ENCODE data around the gene CCDC40.

DNA sequence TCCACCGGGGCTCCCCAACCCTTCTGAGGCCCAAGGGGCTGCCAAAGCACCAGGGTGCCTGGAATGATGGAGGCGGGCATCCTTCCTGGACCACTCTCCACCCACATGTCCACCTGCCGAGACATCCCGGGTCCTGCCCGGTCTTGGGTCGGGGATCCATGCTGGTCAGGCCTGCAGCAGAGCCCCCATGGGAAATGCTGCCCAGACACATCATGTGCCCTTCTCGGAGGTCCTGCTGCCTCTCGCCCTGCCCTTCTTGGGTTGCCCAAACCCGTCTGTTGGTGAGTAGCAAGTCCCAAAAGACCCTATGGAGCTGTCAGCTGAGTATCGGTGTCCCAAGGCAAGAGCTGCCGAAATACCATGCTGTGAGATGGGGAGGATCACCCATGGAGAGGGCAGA lies 50.2 kb downstream of the CCDC40 start:
- TF ChIP-seq GTF2F1 (IDR thresholded peaks at IDR 0.05; ENCODE audit: low read depth, low read length) (no peak), HMG20B (CRISPR knock-in tag; IDR thresholded peaks at IDR 0.05) (no peak), SPI1 (IDR thresholded peaks at IDR 0.05; ENCODE audit: borderline replicate concordance, low read depth, low read length) (no peak), JUND (IDR thresholded peaks at IDR 0.05; ENCODE audit: borderline replicate concordance, low read depth, low read length) (no peak), JUND (tag; IDR thresholded peaks at IDR 0.05; ENCODE audit: borderline replicate concordance, low read depth, low read length) (no peak), HNRNPH1 (optimal IDR thresholded peaks at IDR 0.05; ENCODE audit: low read depth, low read length) (no peak)
- TF ChIP-seq, protein P1, sequence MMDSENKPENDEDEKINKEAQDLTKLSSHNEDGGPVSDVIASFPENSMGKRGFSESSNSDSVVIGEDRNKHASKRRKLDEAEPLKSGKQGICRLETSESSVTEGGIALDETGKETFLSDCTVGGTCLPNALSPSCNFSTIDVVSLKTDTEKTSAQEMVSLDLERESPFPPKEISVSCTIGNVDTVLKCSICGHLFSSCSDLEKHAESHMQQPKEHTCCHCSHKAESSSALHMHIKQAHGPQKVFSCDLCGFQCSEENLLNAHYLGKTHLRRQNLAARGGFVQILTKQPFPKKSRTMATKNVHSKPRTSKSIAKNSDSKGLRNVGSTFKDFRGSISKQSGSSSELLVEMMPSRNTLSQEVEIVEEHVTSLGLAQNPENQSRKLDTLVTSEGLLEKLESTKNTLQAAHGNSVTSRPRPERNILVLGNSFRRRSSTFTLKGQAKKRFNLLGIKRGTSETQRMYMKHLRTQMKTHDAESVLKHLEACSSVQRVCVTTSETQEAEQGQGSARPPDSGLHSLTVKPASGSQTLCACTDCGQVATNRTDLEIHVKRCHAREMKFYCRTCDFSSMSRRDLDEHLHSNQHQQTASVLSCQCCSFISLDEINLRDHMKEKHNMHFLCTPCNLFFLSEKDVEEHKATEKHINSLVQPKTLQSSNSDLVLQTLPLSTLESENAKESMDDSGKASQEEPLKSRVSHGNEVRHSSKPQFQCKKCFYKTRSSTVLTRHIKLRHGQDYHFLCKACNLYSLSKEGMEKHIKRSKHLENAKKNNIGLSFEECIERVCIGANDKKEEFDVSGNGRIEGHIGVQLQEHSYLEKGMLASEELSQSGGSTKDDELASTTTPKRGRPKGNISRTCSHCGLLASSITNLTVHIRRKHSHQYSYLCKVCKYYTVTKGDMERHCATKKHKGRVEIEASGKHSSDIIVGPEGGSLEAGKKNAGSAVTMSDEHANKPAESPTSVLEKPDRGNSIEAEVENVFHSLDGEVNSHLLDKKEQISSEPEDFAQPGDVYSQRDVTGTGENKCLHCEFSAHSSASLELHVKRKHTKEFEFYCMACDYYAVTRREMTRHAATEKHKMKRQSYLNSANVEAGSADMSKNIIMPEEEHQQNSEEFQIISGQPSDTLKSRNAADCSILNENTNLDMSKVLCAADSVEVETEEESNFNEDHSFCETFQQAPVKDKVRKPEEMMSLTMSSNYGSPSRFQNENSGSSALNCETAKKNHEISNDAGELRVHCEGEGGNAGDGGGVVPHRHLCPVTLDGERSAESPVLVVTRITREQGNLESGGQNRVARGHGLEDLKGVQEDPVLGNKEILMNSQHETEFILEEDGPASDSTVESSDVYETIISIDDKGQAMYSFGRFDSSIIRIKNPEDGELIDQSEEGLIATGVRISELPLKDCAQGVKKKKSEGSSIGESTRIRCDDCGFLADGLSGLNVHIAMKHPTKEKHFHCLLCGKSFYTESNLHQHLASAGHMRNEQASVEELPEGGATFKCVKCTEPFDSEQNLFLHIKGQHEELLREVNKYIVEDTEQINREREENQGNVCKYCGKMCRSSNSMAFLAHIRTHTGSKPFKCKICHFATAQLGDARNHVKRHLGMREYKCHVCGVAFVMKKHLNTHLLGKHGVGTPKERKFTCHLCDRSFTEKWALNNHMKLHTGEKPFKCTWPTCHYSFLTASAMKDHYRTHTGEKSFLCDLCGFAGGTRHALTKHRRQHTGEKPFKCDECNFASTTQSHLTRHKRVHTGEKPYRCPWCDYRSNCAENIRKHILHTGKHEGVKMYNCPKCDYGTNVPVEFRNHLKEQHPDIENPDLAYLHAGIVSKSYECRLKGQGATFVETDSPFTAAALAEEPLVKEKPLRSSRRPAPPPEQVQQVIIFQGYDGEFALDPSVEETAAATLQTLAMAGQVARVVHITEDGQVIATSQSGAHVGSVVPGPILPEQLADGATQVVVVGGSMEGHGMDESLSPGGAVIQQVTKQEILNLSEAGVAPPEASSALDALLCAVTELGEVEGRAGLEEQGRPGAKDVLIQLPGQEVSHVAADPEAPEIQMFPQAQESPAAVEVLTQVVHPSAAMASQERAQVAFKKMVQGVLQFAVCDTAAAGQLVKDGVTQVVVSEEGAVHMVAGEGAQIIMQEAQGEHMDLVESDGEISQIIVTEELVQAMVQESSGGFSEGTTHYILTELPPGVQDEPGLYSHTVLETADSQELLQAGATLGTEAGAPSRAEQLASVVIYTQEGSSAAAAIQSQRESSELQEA (IDR thresholded peaks at IDR 0.05; ENCODE audit: low read depth) = no peak
- TF ChIP-seq, protein P2, sequence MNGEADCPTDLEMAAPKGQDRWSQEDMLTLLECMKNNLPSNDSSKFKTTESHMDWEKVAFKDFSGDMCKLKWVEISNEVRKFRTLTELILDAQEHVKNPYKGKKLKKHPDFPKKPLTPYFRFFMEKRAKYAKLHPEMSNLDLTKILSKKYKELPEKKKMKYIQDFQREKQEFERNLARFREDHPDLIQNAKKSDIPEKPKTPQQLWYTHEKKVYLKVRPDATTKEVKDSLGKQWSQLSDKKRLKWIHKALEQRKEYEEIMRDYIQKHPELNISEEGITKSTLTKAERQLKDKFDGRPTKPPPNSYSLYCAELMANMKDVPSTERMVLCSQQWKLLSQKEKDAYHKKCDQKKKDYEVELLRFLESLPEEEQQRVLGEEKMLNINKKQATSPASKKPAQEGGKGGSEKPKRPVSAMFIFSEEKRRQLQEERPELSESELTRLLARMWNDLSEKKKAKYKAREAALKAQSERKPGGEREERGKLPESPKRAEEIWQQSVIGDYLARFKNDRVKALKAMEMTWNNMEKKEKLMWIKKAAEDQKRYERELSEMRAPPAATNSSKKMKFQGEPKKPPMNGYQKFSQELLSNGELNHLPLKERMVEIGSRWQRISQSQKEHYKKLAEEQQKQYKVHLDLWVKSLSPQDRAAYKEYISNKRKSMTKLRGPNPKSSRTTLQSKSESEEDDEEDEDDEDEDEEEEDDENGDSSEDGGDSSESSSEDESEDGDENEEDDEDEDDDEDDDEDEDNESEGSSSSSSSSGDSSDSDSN (IDR thresholded peaks at IDR 0.05; ENCODE audit: borderline replicate concordance in 1 of 2, low read depth in 2 of 2, low read length in 2 of 2) = no peak

All from K562 (cell line).